Mesodermal cell (in vitro differentiated cells): ENCODE data around the gene ANKRD1.
"Not testable (repeated sequence)": the region's sequence is repeated elsewhere in the genome, so short reads cannot be mapped to it uniquely, and the experiment has no call there.

Source experiments
- H3K27ac ChIP-seq: 2 replicates; pipeline ENCODE4 v1.7.0; 2013; ENCODE audit warnings: mild to moderate bottlenecking, low read depth, low read length, moderate library complexity; ENCODE audit not compliant: severe bottlenecking
- H3K36me3 ChIP-seq: 2 replicates; pipeline ENCODE4 v1.7.1; 2013; ENCODE audit warnings: mild to moderate bottlenecking, low read length, moderate library complexity; ENCODE audit not compliant: control insufficient read depth, insufficient read depth
- H3K4me1 ChIP-seq: one replicate; pipeline ENCODE4 v1.7.1; 2013; ENCODE audit warnings: mild to moderate bottlenecking, low read length; ENCODE audit not compliant: insufficient read depth, control insufficient read depth, poor library complexity, severe bottlenecking
- H3K4me3 ChIP-seq: 2 replicates; pipeline ENCODE4 v1.7.0; 2013; ENCODE audit warnings: low read length, control low read depth, mild to moderate bottlenecking; ENCODE audit not compliant: insufficient read depth, poor library complexity, severe bottlenecking; ENCODE audit errors: extremely low read depth
- H3K9me3 ChIP-seq: 2 replicates; pipeline ENCODE4 v1.7.1; 2013; ENCODE audit warnings: mild to moderate bottlenecking, low read length, moderate library complexity; ENCODE audit not compliant: control insufficient read depth
- WGBS, 2 experiments: methylation state at CpG; one replicate each; pipeline ENCODE4 v1.1.5; 2013; ENCODE audit warnings: missing lambda C conversion rate in 2 of 2; ENCODE audit not compliant: insufficient coverage in 2 of 2; 5-methylcytosine and 5-hydroxymethylcytosine counted together

Gene ANKRD1

DNA sequence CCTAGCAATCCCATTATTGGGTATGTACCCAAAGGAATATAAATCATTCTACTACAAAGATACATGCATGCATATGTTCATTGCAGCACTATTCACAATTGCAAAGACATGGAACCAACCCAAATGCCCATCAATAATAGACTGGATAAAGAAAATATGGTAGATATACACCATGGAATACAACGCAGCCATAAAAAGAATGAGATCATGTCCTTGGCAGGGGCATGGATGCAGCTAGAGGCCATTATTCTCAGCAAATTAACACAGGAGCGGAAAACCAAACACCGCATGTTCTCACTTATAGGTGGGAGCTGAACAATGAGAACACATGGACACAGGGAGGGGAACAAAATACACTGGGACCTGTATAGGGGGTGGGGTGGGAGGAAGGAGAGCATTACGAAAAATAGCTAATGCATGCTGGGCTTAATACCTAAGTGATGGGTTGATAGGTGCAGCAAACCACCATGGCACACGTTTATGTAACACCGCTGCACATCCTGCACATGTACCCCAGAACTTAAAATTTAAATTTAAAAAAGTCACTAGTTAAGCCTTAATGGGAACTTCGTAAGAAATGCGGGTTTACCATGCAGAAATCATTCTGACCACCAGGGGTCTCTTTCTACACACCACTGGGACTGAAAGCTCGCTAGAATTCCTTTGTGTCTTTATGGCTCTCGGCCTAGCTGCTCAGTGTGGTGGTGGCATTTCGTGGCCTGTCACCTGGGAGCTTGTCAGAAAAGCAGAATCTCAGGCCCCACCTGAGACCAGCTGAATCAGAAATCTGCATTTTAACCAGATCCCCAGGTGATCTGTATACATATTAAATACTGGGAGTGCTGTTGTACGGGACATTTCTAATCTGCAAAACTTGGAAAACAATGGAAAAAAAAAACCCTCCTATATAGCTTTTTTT lies 9.5 kb downstream of the ANKRD1 start:
- H3K36me3 ChIP-seq = peaks cover 36% of the 10 kb centered on the region
- no peak overlapping the region for H3K4me3 ChIP-seq
- no peaks in the 10 kb centered on the region for H3K9me3 ChIP-seq
- 41 to 45% methylated on average over 6 to 8 of the region's 12 CpGs for WGBS, 2 experiments
- H3K27ac ChIP-seq = peak overlapping the region; percentile 68
- peaks cover 4% of the 10 kb centered on the region for H3K4me1 ChIP-seq

DNA sequence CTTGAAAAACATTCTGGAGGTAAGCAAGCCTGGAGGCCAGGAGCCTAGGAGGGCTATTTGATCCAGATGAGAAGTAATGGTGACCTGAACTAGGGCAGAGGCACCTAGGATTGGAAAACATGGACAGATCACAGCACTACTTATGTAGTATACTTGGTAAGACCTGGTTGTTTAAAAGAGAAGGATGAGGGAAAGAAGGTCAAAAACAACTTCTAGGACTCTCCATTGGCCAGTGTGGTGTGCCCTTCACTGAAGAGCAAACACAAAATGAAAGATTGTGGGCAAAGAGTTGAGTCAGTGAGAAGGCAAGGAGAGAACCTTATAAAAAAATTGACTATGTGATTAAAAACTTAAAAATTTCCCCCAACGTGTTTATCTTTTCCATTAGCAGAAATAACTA lies 14.3 kb downstream of the ANKRD1 start:
- Histone ChIP-seq H3K9me3 (no peaks in the 10 kb centered on the region), H3K4me3 (no peak overlapping the region), H3K4me1 (peaks cover under 1% of the 10 kb centered on the region), H3K27ac (no peak overlapping the region), H3K36me3 (peaks cover 38% of the 10 kb centered on the region)
- no CpG with 5 or more reads among the region's 1 CpG for WGBS, 2 experiments

DNA sequence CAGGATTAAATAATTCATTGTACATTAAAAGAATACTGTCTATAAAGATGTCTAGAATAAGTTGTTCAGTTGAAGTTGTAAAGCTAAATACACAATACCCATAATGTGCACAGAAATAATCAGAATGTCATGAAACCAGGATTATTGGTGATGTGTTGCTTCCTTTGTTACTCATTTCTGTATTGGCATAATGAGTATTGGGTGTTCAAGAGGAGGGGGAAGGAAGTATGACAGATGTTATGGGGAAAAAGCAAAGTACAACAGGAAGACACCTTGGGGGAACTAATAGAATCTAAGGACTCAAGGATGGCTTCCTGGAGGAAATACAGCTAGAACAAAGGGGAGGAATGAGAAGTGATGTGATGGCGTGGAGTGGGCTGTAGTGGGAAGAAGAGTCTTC lies 15.0 kb downstream of the ANKRD1 start:
- H3K4me1 ChIP-seq = peaks cover 3% of the 10 kb centered on the region
- no peak overlapping the region for H3K27ac ChIP-seq
- peaks cover 43% of the 10 kb centered on the region for H3K36me3 ChIP-seq
- no peaks in the 10 kb centered on the region for H3K9me3 ChIP-seq
- 89 to 100% methylated on average over 1 of the region's 1 CpG for WGBS, 2 experiments
- H3K4me3 ChIP-seq = no peak overlapping the region

DNA sequence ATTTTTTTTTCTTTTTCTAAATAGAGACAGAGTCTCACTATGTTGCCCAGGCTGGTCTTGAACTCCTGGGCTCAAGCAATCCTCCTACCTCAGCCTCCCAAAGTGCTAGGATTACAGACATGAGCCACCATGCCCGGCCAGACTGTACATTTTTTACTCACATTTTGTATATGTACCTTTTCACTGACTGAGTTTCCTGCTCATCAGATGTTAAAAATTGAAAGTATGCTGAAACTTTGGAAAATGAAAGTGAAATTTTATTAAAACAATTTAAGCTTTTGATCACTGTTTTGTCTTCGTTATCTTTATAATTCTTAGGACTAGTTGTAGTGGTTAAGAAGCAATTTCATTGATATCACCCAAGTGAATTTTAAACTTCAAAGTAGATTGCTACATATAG lies 24.0 kb downstream of the ANKRD1 start:
- peaks cover 63% of the 10 kb centered on the region for H3K36me3 ChIP-seq
- not testable (repeated sequence) for H3K4me1 ChIP-seq
- WGBS, 2 experiments = 100% methylated on average over 1 of the region's 2 CpGs; no CpG with 5 or more reads in 1 of the 2 experiments

DNA sequence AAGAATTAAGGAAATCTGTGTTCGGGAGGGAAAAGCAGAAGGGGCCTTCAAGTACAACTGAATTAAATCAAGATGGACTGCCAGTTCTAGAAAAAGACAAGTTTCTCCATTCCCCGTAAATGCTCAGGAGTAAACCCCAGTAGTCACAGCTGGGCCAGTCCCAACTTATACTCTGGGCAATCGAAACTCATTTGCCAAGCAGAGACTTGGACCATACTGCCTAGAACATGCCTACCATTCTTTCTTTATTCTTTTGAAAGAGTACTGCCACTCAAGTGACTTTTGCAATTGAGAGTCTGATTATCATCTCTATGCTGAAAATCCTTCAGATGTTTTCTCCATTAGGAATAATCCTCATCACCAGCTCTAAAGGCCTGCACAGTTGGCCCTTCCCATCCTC lies 27.7 kb downstream of the ANKRD1 start:
- H3K27ac ChIP-seq = no peak overlapping the region
- no peaks in the 10 kb centered on the region for H3K9me3 ChIP-seq
- 86 to 88% methylated on average over 3 of the region's 3 CpGs for WGBS, 2 experiments
- H3K4me1 ChIP-seq = no peaks in the 10 kb centered on the region
- H3K4me3 ChIP-seq = no peak overlapping the region
- H3K36me3 ChIP-seq = peaks cover 70% of the 10 kb centered on the region

More for the DNA sequence above, 24.0 kb downstream of the ANKRD1 start:
- H3K27ac ChIP-seq, H3K9me3 ChIP-seq, H3K4me3 ChIP-seq: not testable (repeated sequence)

DNA sequence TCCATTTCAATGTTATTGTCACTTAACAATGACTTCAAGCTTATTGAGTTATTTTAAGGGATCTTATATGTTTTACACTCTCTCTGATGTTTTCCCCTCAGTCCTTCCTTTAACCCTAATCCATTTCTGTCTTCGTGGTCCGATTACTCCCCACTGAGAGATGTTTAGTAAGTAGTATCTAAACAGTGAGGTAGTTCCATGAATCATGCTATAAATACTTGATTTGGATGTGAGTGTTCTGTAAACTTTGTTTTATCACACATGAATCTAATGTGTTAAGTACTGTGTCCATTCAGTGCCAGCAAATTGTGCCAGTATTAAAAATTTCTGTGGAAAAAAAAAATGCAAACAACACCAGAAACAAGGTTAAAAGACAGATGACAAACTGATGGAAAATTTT lies 30.5 kb downstream of the ANKRD1 start:
- no CpG with 5 or more reads among the region's 2 CpGs for WGBS, 2 experiments
- peaks cover 89% of the 10 kb centered on the region for H3K36me3 ChIP-seq
- H3K9me3 ChIP-seq = no peaks in the 10 kb centered on the region
- H3K27ac ChIP-seq = no peak overlapping the region
- H3K4me1 ChIP-seq = no peaks in the 10 kb centered on the region
- no peak overlapping the region for H3K4me3 ChIP-seq

DNA sequence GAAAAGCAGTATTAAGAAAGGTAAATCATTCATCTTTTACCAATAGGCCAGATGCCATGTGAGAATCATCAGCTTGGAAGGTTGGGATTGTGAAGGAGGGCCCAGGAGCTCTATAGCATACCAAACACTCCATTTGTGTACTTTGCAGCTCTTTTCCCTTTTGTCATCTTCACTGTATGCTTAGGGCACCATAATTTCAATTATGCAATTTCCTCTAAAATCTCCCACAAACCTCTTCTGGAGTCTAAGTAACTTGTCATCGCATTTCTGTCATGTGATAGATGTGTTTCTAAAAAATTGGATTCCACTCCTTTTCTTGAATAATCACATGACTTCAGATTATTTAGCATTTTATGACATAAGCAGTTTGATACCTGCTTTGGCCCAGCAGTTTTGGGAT lies 31.3 kb downstream of the ANKRD1 start:
- H3K27ac ChIP-seq = no peak overlapping the region
- H3K4me3 ChIP-seq = no peak overlapping the region
- H3K9me3 ChIP-seq = no peaks in the 10 kb centered on the region
- H3K4me1 ChIP-seq = no peaks in the 10 kb centered on the region
- H3K36me3 ChIP-seq = peaks cover 93% of the 10 kb centered on the region
- WGBS, 2 experiments = no CpG with 5 or more reads among the region's 1 CpG

DNA sequence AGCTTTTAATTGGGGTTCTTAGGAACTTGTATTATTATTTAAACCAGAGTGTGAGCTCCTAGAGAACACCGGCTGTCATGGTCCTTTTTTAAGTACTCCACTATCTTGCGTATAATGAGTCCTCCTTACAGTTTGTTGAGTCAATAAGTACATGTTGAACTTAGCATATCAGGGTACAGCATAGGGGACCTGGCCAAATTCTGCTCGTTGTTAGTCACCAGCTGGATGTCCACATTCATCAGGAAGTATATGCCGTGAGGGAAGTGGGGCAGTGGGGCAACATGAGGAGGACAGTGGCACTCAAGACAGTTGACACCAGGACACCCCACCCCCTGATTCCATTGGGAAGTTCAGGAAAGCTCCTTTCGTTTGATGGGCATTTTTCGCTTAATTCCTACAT lies 32.5 kb downstream of the ANKRD1 start:
- 94 to 100% methylated on average over 2 to 3 of the region's 6 CpGs for WGBS, 2 experiments

DNA sequence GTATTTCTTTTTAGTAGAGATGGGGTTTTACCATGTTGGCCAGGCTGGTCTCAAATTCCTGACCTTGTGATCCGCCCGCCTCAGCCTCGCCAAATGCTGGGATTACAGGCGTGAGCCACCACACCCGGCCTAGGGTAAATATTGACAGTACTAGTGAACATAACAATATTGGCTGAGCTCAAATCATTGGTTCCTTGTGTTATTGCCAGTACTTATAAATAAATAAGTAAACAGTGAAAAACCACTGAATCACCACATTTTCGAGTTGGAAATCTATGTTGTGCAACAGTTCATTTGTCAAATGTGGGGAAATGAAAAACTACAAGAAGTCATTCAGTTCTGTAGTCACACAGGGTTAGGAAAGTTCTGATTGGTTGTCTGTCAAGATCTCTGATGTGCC lies 33.3 kb downstream of the ANKRD1 start:
- Histone ChIP-seq H3K36me3 (peaks cover 91% of the 10 kb centered on the region), H3K9me3 (no peaks in the 10 kb centered on the region), H3K4me3 (no peak overlapping the region), H3K4me1 (no peaks in the 10 kb centered on the region), H3K27ac (no peak overlapping the region)
- WGBS, 2 experiments = 86 to 95% methylated on average over 1 to 4 of the region's 6 CpGs

More for the DNA sequence above, 32.5 kb downstream of the ANKRD1 start:
- no peak overlapping the region for H3K4me3 ChIP-seq
- no peaks in the 10 kb centered on the region for H3K4me1 ChIP-seq
- no peak overlapping the region for H3K27ac ChIP-seq
- peaks cover 91% of the 10 kb centered on the region for H3K36me3 ChIP-seq
- no peaks in the 10 kb centered on the region for H3K9me3 ChIP-seq

DNA sequence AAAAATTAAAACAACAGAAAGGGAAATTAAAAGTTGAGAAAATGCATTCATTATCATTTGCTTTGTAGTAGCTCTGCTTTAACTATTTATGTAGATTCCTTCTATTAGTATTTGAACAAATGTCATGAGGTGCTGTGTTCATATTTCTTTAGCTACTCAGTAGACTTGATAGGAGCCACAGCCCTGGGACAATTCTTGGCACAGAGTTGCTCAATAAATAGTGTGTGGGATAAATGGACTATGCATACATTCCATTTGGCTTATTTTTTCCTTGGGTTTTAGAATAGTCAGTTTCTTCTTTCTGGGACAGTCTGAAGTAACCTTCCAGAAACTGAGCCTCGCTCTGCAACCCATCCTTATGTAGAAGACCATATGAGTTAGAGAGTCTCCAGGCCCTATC lies 35.7 kb downstream of the ANKRD1 start:
- Histone ChIP-seq H3K27ac (no peak overlapping the region), H3K4me3 (no peak overlapping the region), H3K4me1 (no peaks in the 10 kb centered on the region), H3K36me3 (peaks cover 87% of the 10 kb centered on the region), H3K9me3 (no peaks in the 10 kb centered on the region)
- no CpG with 5 or more reads among the region's 1 CpG for WGBS, 2 experiments

DNA sequence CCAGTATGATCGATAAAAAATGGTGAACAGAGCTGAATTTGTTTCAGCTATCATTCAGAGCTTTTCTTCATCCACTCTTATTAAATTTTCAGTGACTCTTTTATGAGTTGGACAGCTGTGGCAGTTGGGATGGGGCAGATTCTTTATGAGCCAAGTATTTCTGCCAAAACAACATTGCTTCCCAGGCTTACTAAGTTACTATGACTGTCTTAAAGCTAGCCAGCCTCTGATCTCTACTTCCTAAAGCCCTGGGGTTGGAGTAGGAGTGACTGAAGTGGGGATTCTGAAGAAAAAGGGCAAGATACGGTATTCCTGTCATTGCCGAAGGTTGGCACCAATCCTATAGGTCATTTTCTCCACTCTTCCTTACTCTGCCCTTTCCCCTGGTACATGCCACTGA lies 36.5 kb downstream of the ANKRD1 start:
- WGBS, 2 experiments = 90 to 94% methylated on average over 2 of the region's 3 CpGs

More for the DNA sequence above, 36.5 kb downstream of the ANKRD1 start:
- Histone ChIP-seq H3K36me3 (peaks cover 87% of the 10 kb centered on the region), H3K27ac (no peak overlapping the region), H3K9me3 (no peaks in the 10 kb centered on the region), H3K4me1 (no peaks in the 10 kb centered on the region), H3K4me3 (no peak overlapping the region)
